Activated CD8-positive, alpha-beta T cell treated with anti-CD3 and anti-CD28 coated beads, Interleukin-2, amount 10 ng/mL, durations not matched to agents 7 days and 5 days (primary cell): ENCODE data around the gene TMEM232. TPM values are rescaled to one million over a fixed set of nuclear protein-coding genes. Genes with fewer than 3 reads are reported as not detected.
"Not testable (repeated sequence)": the region's sequence is repeated elsewhere in the genome, so short reads cannot be mapped to it uniquely, and the experiment has no call there.

Experiments used
- ATAC-seq: fragments of 150-1000 bp; cut with Tn5 transposase; one replicate; pipeline ENCODE4 v1.10.0; 2021; ENCODE audit warnings: moderate library complexity
- CTCF ChIA-PET: fragments of 350-600 bp; sonication (Branson Sonifier 250); formaldehyde crosslinking; loops from one replicate; lab custom pipeline; 2021; ENCODE audit warnings: antibody characterized with exemption; lab: Charles Lee
- POLR2A ChIA-PET: fragments of 350-600 bp; sonication (Branson Sonifier 250); formaldehyde crosslinking; loops from one replicate; lab custom pipeline; 2021; ENCODE audit warnings: antibody characterized with exemption; lab: Charles Lee
- DNase-seq: peaks from one replicate; pipeline ENCODE4 v3.0.0-alpha.2; 2020
- H3K27ac Mint-ChIP-seq: one replicate; pipeline ENCODE4 v1.8.0; 2021; ENCODE audit warnings: mild to moderate bottlenecking, mixed read lengths
- H3K27me3 Mint-ChIP-seq: one replicate; pipeline ENCODE4 v1.8.0; 2021; ENCODE audit warnings: low read depth, mixed read lengths
- H3K36me3 Mint-ChIP-seq: one replicate; pipeline ENCODE4 v1.8.0; 2021; ENCODE audit warnings: low read depth, mixed read lengths
- H3K4me1 Mint-ChIP-seq: one replicate; pipeline ENCODE4 v1.8.0; 2021; ENCODE audit warnings: low read depth, mixed read lengths
- H3K4me3 Mint-ChIP-seq: one replicate; pipeline ENCODE4 v1.8.0; 2021; ENCODE audit warnings: mild to moderate bottlenecking, mixed read lengths
- H3K9me3 Mint-ChIP-seq: one replicate; pipeline ENCODE4 v1.8.0; 2022; ENCODE audit warnings: mixed read lengths; ENCODE audit not compliant: insufficient read depth
- total RNA-seq, 2 experiments: library from RNA; stranded (reverse); gene quantifications; one replicate each; pipeline ENCODE4 v1.2.3, GENCODE V29; 2021

Gene TMEM232
- total RNA-seq, 2 experiments from 2014 or later, result 0.26 to 0.47 TPM

- Mint-ChIP-seq H3K36me3 (no peaks in the 10 kb centered on the region), H3K9me3 (no peaks in the 10 kb centered on the region), H3K27ac (no peak overlapping the region), H3K4me3 (no peak overlapping the region), H3K4me1 (no peaks in the 10 kb centered on the region), H3K27me3 (no peaks in the 10 kb centered on the region)
- DNase-seq, result no peak
- CTCF ChIA-PET, result no interaction called here
- POLR2A ChIA-PET, result no interaction called here
- ATAC-seq, result no peak
Observed at GRCh38 chr5:110545716-110546115, 180.8 kb downstream of the TMEM232 start.

DNA sequence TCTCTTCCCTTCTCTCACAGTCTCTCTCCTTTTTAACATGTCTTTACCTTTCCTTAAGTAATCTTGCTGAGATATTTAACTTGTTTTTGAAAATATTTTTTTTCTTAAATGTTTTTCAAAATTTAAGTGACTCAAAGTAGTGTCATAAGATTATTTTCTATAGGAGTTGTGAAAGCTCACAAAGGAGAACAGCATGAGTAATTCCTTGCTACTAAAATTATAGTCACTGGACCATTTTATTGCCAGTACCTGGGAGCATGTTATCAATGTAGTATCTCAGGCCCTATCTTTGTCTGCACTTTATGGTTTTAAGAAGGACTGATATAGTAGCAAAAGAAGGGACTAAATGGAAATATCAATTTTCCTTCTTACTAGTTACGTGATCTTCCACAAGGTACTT lies 181.9 kb downstream of the TMEM232 start:
- H3K4me3 Mint-ChIP-seq, result no peak overlapping the region

DNA sequence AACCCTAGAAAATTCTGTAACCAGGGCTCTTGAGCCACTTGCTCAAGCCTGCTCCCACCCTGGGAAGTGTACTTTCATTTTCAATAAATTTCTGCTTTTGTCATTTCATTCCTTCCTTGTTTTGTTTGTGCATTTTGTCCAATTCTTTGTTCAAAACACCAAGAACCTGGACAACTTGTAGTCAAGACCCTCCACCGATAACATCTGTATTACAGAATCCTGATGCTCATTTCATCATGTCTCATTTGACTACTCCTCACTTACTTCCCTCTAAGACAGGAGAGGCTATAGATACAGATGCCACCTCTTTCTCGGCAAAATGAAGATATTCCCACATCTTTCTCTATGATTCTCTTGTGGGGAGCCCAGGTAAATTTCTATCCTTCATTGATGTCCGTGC lies 183.5 kb downstream of the TMEM232 start:
- DNase-seq, result no peak
- Mint-ChIP-seq H3K9me3 (no peaks in the 10 kb centered on the region), H3K27me3 (no peaks in the 10 kb centered on the region), H3K4me3 (no peak overlapping the region), H3K27ac (no peak overlapping the region), H3K4me1 (no peaks in the 10 kb centered on the region), H3K36me3 (no peaks in the 10 kb centered on the region)
- CTCF ChIA-PET, result no interaction called here
- ATAC-seq, result no peak
- POLR2A ChIA-PET, result no interaction called here

More for the DNA sequence above, 181.9 kb downstream of the TMEM232 start:
- POLR2A ChIA-PET, result no interaction called here
- no peaks in the 10 kb centered on the region for H3K4me1 Mint-ChIP-seq
- no peaks in the 10 kb centered on the region for H3K9me3 Mint-ChIP-seq
- no peaks in the 10 kb centered on the region for H3K36me3 Mint-ChIP-seq
- no peak for DNase-seq
- CTCF ChIA-PET, result interaction anchor here (0.6 kb wide), 1 partner anchor 497 kb away, joined by 3 read pairs; no protein-coding TSS in a partner anchor
- no peaks in the 10 kb centered on the region for H3K27me3 Mint-ChIP-seq
- no peak overlapping the region for H3K27ac Mint-ChIP-seq
- no peak for ATAC-seq

DNA sequence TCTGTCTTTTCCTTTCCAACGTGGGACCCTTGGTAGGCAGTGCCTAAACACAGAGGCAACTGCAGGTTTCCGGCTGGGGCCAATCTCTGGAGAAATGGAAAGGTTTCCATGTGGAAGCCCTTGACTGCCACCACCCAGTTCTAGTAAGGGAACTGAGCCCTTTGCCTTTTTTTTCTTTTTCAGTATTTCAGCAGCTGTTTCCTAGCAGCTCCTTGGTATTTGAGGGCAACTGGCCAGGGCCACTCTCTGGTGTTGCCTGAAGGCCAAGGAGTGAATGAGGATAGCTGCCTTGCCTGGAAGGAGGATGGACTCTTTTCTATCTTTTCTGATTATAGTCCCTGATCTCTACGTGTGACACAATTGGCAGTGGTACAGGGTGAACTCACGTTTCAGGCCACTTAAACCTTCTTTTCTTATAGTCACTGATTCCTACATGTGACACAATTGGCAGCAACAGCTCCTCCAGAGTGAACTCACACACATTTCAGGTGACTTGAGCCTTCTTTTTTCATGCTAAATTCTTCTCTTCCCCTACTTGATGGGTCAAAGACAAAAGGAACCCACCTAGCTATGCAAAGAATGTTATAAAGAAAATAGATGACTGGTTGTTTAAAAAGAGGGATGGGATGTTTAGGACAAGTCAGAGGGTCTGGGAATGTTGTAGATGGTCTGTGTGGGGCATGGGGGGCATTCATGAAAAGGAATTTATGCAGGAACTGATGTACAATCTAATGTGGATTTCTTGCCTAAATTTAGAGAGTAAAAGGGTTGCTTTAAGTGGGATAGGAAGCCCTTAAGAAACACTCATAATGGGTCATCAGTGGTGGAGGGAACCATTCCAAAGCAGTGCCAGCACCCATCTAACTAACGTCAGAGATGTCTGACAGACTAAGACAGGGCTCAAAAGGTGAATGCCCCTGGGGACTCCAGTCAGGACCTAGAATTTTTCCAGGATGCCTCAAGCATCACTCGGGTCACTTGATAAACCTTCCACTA lies 190.1 kb downstream of the TMEM232 start:
- ChIA-PET CTCF (no interaction called here), POLR2A (no interaction called here)
- no peaks in the 10 kb centered on the region for H3K9me3 Mint-ChIP-seq
- no peaks in the 10 kb centered on the region for H3K36me3 Mint-ChIP-seq
- H3K4me3 Mint-ChIP-seq, result no peak overlapping the region
- ATAC-seq, result no peak
- no peaks in the 10 kb centered on the region for H3K27me3 Mint-ChIP-seq
- no peaks in the 10 kb centered on the region for H3K4me1 Mint-ChIP-seq
- H3K27ac Mint-ChIP-seq, result no peak overlapping the region
- DNase-seq, result no peak

- H3K9me3 Mint-ChIP-seq, H3K27ac Mint-ChIP-seq, CTCF ChIA-PET, POLR2A ChIA-PET, ATAC-seq, H3K36me3 Mint-ChIP-seq, H3K4me1 Mint-ChIP-seq, H3K27me3 Mint-ChIP-seq, H3K4me3 Mint-ChIP-seq, DNase-seq: not testable (repeated sequence)
Observed at GRCh38 chr5:110535146-110535545, 191.3 kb downstream of the TMEM232 start.

DNA sequence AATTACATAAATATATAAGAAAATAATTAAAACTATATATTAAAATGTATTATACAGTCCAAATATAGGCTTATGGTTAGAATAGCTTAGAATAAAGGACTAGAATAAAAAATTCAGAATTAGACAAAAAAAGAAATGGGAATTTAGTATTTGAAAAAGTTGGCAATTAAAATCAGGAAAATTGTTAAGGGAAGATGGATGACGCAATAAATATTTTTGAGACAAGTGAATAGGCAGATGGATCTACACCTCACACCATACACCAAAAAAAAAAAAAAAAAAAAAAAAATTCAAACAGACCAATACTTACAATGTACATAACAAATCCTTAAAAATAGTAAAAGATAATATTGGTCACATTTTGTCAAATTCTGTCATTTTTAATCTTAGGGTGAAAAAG lies 200.7 kb downstream of the TMEM232 start:
- no peaks in the 10 kb centered on the region for H3K36me3 Mint-ChIP-seq
- H3K27me3 Mint-ChIP-seq, result peaks cover 3% of the 10 kb centered on the region
- H3K4me1 Mint-ChIP-seq, result no peaks in the 10 kb centered on the region
- CTCF ChIA-PET, result no interaction called here
- no peak overlapping the region for H3K4me3 Mint-ChIP-seq
- DNase-seq (no peak), ATAC-seq (no peak)
- H3K9me3 Mint-ChIP-seq, result peaks cover 9% of the 10 kb centered on the region
- H3K27ac Mint-ChIP-seq, result no peak overlapping the region
- POLR2A ChIA-PET, result no interaction called here

- Mint-ChIP-seq H3K4me3 (no peak overlapping the region), H3K36me3 (no peaks in the 10 kb centered on the region), H3K27me3 (peaks cover 5% of the 10 kb centered on the region), H3K27ac (no peak overlapping the region), H3K9me3 (no peaks in the 10 kb centered on the region), H3K4me1 (no peaks in the 10 kb centered on the region)
- no peak for DNase-seq
- CTCF ChIA-PET, result no interaction called here
- ATAC-seq, result no peak
- POLR2A ChIA-PET, result no interaction called here
Observed at GRCh38 chr5:110517396-110517795, 209.1 kb downstream of the TMEM232 start.

- no peak overlapping the region for H3K4me3 Mint-ChIP-seq
- ChIA-PET CTCF (no interaction called here), POLR2A (no interaction called here)
- DNase-seq (no peak), ATAC-seq (no peak)
- no peaks in the 10 kb centered on the region for H3K36me3 Mint-ChIP-seq
- no peaks in the 10 kb centered on the region for H3K9me3 Mint-ChIP-seq
- H3K27me3 Mint-ChIP-seq, result peaks cover 5% of the 10 kb centered on the region
- no peaks in the 10 kb centered on the region for H3K4me1 Mint-ChIP-seq
- no peak overlapping the region for H3K27ac Mint-ChIP-seq
Observed at GRCh38 chr5:110514030-110514429, 212.4 kb downstream of the TMEM232 start.

DNA sequence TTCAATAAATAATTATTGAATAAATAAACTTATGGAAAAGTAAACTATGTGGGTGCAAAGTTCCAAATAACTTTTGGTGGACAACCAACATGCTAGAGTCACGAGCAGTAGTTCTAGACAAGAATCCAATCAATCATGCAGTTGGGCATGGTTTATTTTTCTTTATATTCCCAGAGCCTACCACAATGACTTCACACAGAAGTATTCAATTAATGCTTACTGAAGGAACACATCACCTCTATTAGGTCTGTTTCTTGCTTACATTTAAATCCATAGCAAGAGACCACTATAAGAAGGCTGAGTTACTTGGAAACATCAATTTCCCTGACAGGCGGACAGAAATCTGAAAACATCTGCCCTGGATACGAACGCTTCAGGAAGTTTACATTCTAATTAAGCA lies 214.2 kb downstream of the TMEM232 start:
- H3K4me3 Mint-ChIP-seq, result no peak overlapping the region
- H3K27ac Mint-ChIP-seq, result no peak overlapping the region
- H3K27me3 Mint-ChIP-seq, result no peaks in the 10 kb centered on the region
- CTCF ChIA-PET, result no interaction called here
- no peaks in the 10 kb centered on the region for H3K4me1 Mint-ChIP-seq
- ATAC-seq, result no peak
- no peaks in the 10 kb centered on the region for H3K36me3 Mint-ChIP-seq
- POLR2A ChIA-PET, result no interaction called here
- DNase-seq, result no peak
- H3K9me3 Mint-ChIP-seq, result no peaks in the 10 kb centered on the region

GRCh38 chr5:110510146-110510545 lies 216.3 kb downstream of the TMEM232 start:
- DNase-seq (no peak), ATAC-seq (no peak)
- ChIA-PET CTCF (no interaction called here), POLR2A (no interaction called here)
- Mint-ChIP-seq H3K9me3 (no peaks in the 10 kb centered on the region), H3K4me1 (no peaks in the 10 kb centered on the region), H3K4me3 (no peak overlapping the region), H3K36me3 (no peaks in the 10 kb centered on the region), H3K27me3 (no peaks in the 10 kb centered on the region), H3K27ac (no peak overlapping the region)

GRCh38 chr5:110507972-110508371 lies 218.5 kb downstream of the TMEM232 start:
- CTCF ChIA-PET, result no interaction called here
- no peak overlapping the region for H3K4me3 Mint-ChIP-seq

GRCh38 chr5:110506378-110506777 lies 220.1 kb downstream of the TMEM232 start:
- H3K36me3 Mint-ChIP-seq, result no peaks in the 10 kb centered on the region

More at GRCh38 chr5:110507972-110508371, 218.5 kb downstream of the TMEM232 start:
- no peak for ATAC-seq
- POLR2A ChIA-PET, result no interaction called here
- DNase-seq, result no peak
- Mint-ChIP-seq H3K27me3 (no peaks in the 10 kb centered on the region), H3K4me1 (no peaks in the 10 kb centered on the region), H3K27ac (no peak overlapping the region), H3K36me3 (no peaks in the 10 kb centered on the region), H3K9me3 (no peaks in the 10 kb centered on the region)

More at GRCh38 chr5:110506378-110506777, 220.1 kb downstream of the TMEM232 start:
- Mint-ChIP-seq H3K4me3 (no peak overlapping the region), H3K27me3 (no peaks in the 10 kb centered on the region), H3K9me3 (no peaks in the 10 kb centered on the region), H3K27ac (no peak overlapping the region), H3K4me1 (no peaks in the 10 kb centered on the region)
- POLR2A ChIA-PET, result no interaction called here
- DNase-seq, result no peak
- ATAC-seq, result no peak
- CTCF ChIA-PET, result no interaction called here
